NCI-H2107 treated with DMSO at 0.1 percent for 48 hours (cell line): ENCODE data around the gene MYB.

ENCODE experiments used
- DNase-seq: peaks from one replicate; lab custom pipeline; 2025; ENCODE audit not compliant: unreplicated experiment; lab: John Stamatoyannopoulos, UW

The MYB gene

GRCh38 chr6:135219346-135219745, 38.2 kb downstream of the MYB start:
- DNase-seq = no peak

GRCh38 chr6:135221042-135221441, 39.9 kb downstream of the MYB start:
- no peak for DNase-seq

- no peak for DNase-seq
These were observed 40.4 kb downstream of the MYB start for GRCh38 chr6:135221505-135221904.

GRCh38 chr6:135222623-135223022, 41.5 kb downstream of the MYB start:
- DNase-seq = no peak

GRCh38 chr6:135224037-135224647, 43.0 kb downstream of the MYB start:
- no peak for DNase-seq

GRCh38 chr6:135225911-135226310, 44.8 kb downstream of the MYB start:
- DNase-seq = no peak

- DNase-seq = no peak
These were observed 45.4 kb downstream of the MYB start for GRCh38 chr6:135226537-135226936.

- DNase-seq = no peak
These were observed 46.2 kb downstream of the MYB start for GRCh38 chr6:135227349-135227748.

GRCh38 chr6:135227758-135228157, 46.6 kb downstream of the MYB start:
- DNase-seq = no peak

GRCh38 chr6:135228486-135228885, 47.4 kb downstream of the MYB start:
- DNase-seq = no peak

GRCh38 chr6:135229996-135230395, 48.9 kb downstream of the MYB start:
- DNase-seq = no peak

- no peak for DNase-seq
These were observed 49.8 kb downstream of the MYB start for GRCh38 chr6:135230711-135231468.

- no peak for DNase-seq
These were observed 50.3 kb downstream of the MYB start for GRCh38 chr6:135231469-135231844.

- no peak for DNase-seq
These were observed 52.8 kb downstream of the MYB start for GRCh38 chr6:135233686-135234491.

- no peak for DNase-seq
These were observed 53.3 kb downstream of the MYB start for GRCh38 chr6:135234492-135234780.

- no peak for DNase-seq
These were observed 54.6 kb downstream of the MYB start for GRCh38 chr6:135235716-135236115.

- no peak for DNase-seq
These were observed 55.2 kb downstream of the MYB start for GRCh38 chr6:135236319-135236718.

GRCh38 chr6:135236732-135237131, 55.6 kb downstream of the MYB start:
- DNase-seq = no peak

- no peak for DNase-seq
These were observed 59.6 kb downstream of the MYB start for GRCh38 chr6:135240711-135241110.

GRCh38 chr6:135243871-135244796, 63.0 kb downstream of the MYB start:
- DNase-seq = no peak

- no peak for DNase-seq
These were observed 63.7 kb downstream of the MYB start for GRCh38 chr6:135244805-135245204.
